Mesendoderm (in vitro differentiated cells): ENCODE measurements around the gene PLG.

Experiments
- DNase-seq: peaks from one replicate; pipeline ENCODE4 v3.0.0; 2013
- H2AK5ac ChIP-seq: 2 replicates; pipeline ENCODE4 v1.6.1; 2013; ENCODE audit warnings: low read length, inconsistent platforms
- H2BK120ac ChIP-seq: 2 replicates; pipeline ENCODE4 v1.6.1; 2013; ENCODE audit warnings: low read depth, mild to moderate bottlenecking, low read length, moderate library complexity, mixed read lengths
- H2BK15ac ChIP-seq: replicated peaks from 2 replicates; pipeline ENCODE4 v1.6.1; 2013; ENCODE audit warnings: low read depth, mild to moderate bottlenecking, moderate library complexity
- H2BK5ac ChIP-seq: 2 replicates; pipeline ENCODE4 v1.6.1; 2013; ENCODE audit warnings: low read length, inconsistent platforms
- H3K18ac ChIP-seq: 2 replicates; pipeline ENCODE4 v1.6.1; 2013; ENCODE audit warnings: mild to moderate bottlenecking, low read length, mixed read lengths
- H3K23ac ChIP-seq: one replicate; pipeline ENCODE4 v1.6.1; 2013; ENCODE audit warnings: low read length
- H3K27ac ChIP-seq: 2 replicates; pipeline ENCODE4 v1.5.1; 2013; ENCODE audit warnings: low read depth, mild to moderate bottlenecking, inconsistent platforms, low read length, moderate library complexity
- H3K27me3 ChIP-seq: 2 replicates; pipeline ENCODE4 v1.6.1; 2013; ENCODE audit warnings: low read length, control low read depth, mild to moderate bottlenecking, inconsistent platforms; ENCODE audit not compliant: insufficient read depth, poor library complexity
- H3K36me3 ChIP-seq: 2 replicates; pipeline ENCODE4 v1.6.1; 2013; ENCODE audit warnings: low read length, inconsistent platforms; ENCODE audit not compliant: control insufficient read depth, insufficient read depth
- H3K4ac ChIP-seq: one replicate; pipeline ENCODE4 v1.6.1; 2013; ENCODE audit warnings: low read depth, mild to moderate bottlenecking, low read length, moderate library complexity
- H3K4me1 ChIP-seq: 2 replicates; pipeline ENCODE4 v1.6.1; 2013; ENCODE audit warnings: low read depth, low read length, inconsistent platforms; ENCODE audit not compliant: control insufficient read depth
- H3K4me2 ChIP-seq: 2 replicates; pipeline ENCODE4 v1.6.1; 2013; ENCODE audit warnings: low read length
- H3K4me3 ChIP-seq: 2 replicates; pipeline ENCODE4 v1.5.1; 2013; ENCODE audit warnings: mild to moderate bottlenecking, low read length
- H3K56ac ChIP-seq: one replicate; pipeline ENCODE4 v1.6.1; 2013; ENCODE audit warnings: low read length
- H3K79me1 ChIP-seq: 2 replicates; pipeline ENCODE4 v1.6.1; 2013; ENCODE audit warnings: low read length, inconsistent platforms
- H3K79me2 ChIP-seq: 2 replicates; pipeline ENCODE4 v1.6.1; 2013; ENCODE audit warnings: mild to moderate bottlenecking, low read length; ENCODE audit not compliant: control insufficient read depth, insufficient read depth
- H3K9ac ChIP-seq: 2 replicates; pipeline ENCODE4 v1.6.1; 2013; ENCODE audit warnings: low read length, inconsistent platforms
- H4K5ac ChIP-seq: one replicate; pipeline ENCODE4 v1.6.1; 2013; ENCODE audit warnings: low read length
- H4K8ac ChIP-seq: one replicate; pipeline ENCODE4 v1.6.1; 2013; ENCODE audit warnings: low read depth, mild to moderate bottlenecking, control low read depth, low read length, moderate library complexity
- WGBS: extraction: QIAGEN DNeasy Blood & Tissue Kit; methylation state at CpG from one replicate; pipeline ENCODE4 v1.1.7; 2013; ENCODE audit warnings: low lambda C conversion rate, missing lambda C conversion rate; ENCODE audit not compliant: insufficient coverage; ENCODE audit errors: extremely low coverage; 5-methylcytosine and 5-hydroxymethylcytosine counted together

Gene PLG

GRCh38 chr6:160766989-160767646 is 65.1 kb downstream of the PLG start:
- Histone ChIP-seq H2BK120ac (no peak overlapping the region), H3K4ac (peak overlapping the region; percentile 87), H3K4me3 (peak overlapping the region; percentile 7), H2BK5ac (no peak overlapping the region), H3K4me1 (peaks cover 3% of the 10 kb centered on the region), H3K27me3 (no peaks in the 10 kb centered on the region), H2BK15ac (no peak overlapping the region), H3K27ac (no peak overlapping the region), H4K5ac (no peak overlapping the region), H3K23ac (no peak overlapping the region), H3K79me1 (no peaks in the 10 kb centered on the region), H3K36me3 (no peaks in the 10 kb centered on the region), H3K79me2 (no peaks in the 10 kb centered on the region), H3K56ac (peak overlapping the region; percentile 63), H2AK5ac (no peak overlapping the region), H3K18ac (peak overlapping the region; percentile 21), H4K8ac (no peak overlapping the region), H3K4me2 (peak overlapping the region; percentile 1), H3K9ac (peak overlapping the region; percentile 62)
- WGBS: no CpG with 5 or more reads among the region's 55 CpGs
- DNase-seq: peak; percentile 85

- H3K27me3 ChIP-seq: no peaks in the 10 kb centered on the region
- H2BK15ac ChIP-seq: no peak overlapping the region
- no peaks in the 10 kb centered on the region for H3K79me2 ChIP-seq
- H3K36me3 ChIP-seq: no peaks in the 10 kb centered on the region
- no peak overlapping the region for H3K9ac ChIP-seq
- H2BK5ac ChIP-seq: no peak overlapping the region
- H3K18ac ChIP-seq: no peak overlapping the region
- H3K79me1 ChIP-seq: no peaks in the 10 kb centered on the region
- H3K4me1 ChIP-seq: peaks cover 3% of the 10 kb centered on the region
- H3K4me3 ChIP-seq: no peak overlapping the region
- H4K8ac ChIP-seq: no peak overlapping the region
- no CpG with 5 or more reads among the region's 5 CpGs for WGBS
- H3K4ac ChIP-seq: no peak overlapping the region
- H3K56ac ChIP-seq: no peak overlapping the region
- H3K4me2 ChIP-seq: no peak overlapping the region
- H3K27ac ChIP-seq: no peak overlapping the region
- H3K23ac ChIP-seq: no peak overlapping the region
- DNase-seq: no peak
- H2AK5ac ChIP-seq: no peak overlapping the region
- no peak overlapping the region for H2BK120ac ChIP-seq
- no peak overlapping the region for H4K5ac ChIP-seq
Measured at GRCh38 chr6:160767647-160768019, 65.6 kb downstream of the PLG start.

GRCh38 chr6:160768101-160768500 is 66.1 kb downstream of the PLG start:
- H2BK120ac ChIP-seq: no peak overlapping the region
- H3K56ac ChIP-seq: peak overlapping the region; percentile 28
- H3K4ac ChIP-seq: no peak overlapping the region
- H3K79me1 ChIP-seq: no peaks in the 10 kb centered on the region
- H2BK15ac ChIP-seq: no peak overlapping the region
- H3K23ac ChIP-seq: no peak overlapping the region
- no peak overlapping the region for H4K8ac ChIP-seq
- no CpG with 5 or more reads among the region's 8 CpGs for WGBS
- H3K4me3 ChIP-seq: no peak overlapping the region
- H3K79me2 ChIP-seq: no peaks in the 10 kb centered on the region
- H4K5ac ChIP-seq: no peak overlapping the region
- H3K18ac ChIP-seq: no peak overlapping the region
- H3K4me2 ChIP-seq: no peak overlapping the region
- H3K36me3 ChIP-seq: no peaks in the 10 kb centered on the region
- peaks cover 3% of the 10 kb centered on the region for H3K4me1 ChIP-seq
- no peak overlapping the region for H2AK5ac ChIP-seq
- H3K27me3 ChIP-seq: no peaks in the 10 kb centered on the region
- H3K27ac ChIP-seq: no peak overlapping the region
- no peak for DNase-seq
- H2BK5ac ChIP-seq: no peak overlapping the region
- no peak overlapping the region for H3K9ac ChIP-seq

GRCh38 chr6:160774399-160774798 is 72.4 kb downstream of the PLG start:
- H3K36me3 ChIP-seq: no peaks in the 10 kb centered on the region
- no peak overlapping the region for H2BK15ac ChIP-seq
- H3K56ac ChIP-seq: no peak overlapping the region
- no peak overlapping the region for H4K8ac ChIP-seq
- no peak overlapping the region for H2BK120ac ChIP-seq
- H4K5ac ChIP-seq: no peak overlapping the region
- H3K4me2 ChIP-seq: no peak overlapping the region
- H3K27me3 ChIP-seq: no peaks in the 10 kb centered on the region
- no peaks in the 10 kb centered on the region for H3K4me1 ChIP-seq
- no peak overlapping the region for H3K18ac ChIP-seq
- H3K4me3 ChIP-seq: no peak overlapping the region
- DNase-seq: no peak
- H3K4ac ChIP-seq: no peak overlapping the region
- WGBS: no CpG with 5 or more reads among the region's 4 CpGs
- no peak overlapping the region for H2BK5ac ChIP-seq
- H3K27ac ChIP-seq: no peak overlapping the region
- H3K79me2 ChIP-seq: no peaks in the 10 kb centered on the region
- H3K9ac ChIP-seq: no peak overlapping the region
- H3K79me1 ChIP-seq: no peaks in the 10 kb centered on the region
- no peak overlapping the region for H3K23ac ChIP-seq
- H2AK5ac ChIP-seq: no peak overlapping the region

- H3K27me3 ChIP-seq: no peaks in the 10 kb centered on the region
- no peaks in the 10 kb centered on the region for H3K79me1 ChIP-seq
- H3K23ac ChIP-seq: no peak overlapping the region
- H3K4ac ChIP-seq: no peak overlapping the region
- H3K27ac ChIP-seq: no peak overlapping the region
- no CpG with 5 or more reads among the region's 6 CpGs for WGBS
- no peak overlapping the region for H2AK5ac ChIP-seq
- H2BK15ac ChIP-seq: no peak overlapping the region
- no peak overlapping the region for H3K4me2 ChIP-seq
- no peak overlapping the region for H3K56ac ChIP-seq
- no peak for DNase-seq
- no peak overlapping the region for H4K8ac ChIP-seq
- no peaks in the 10 kb centered on the region for H3K4me1 ChIP-seq
- no peaks in the 10 kb centered on the region for H3K36me3 ChIP-seq
- H3K4me3 ChIP-seq: no peak overlapping the region
- no peak overlapping the region for H2BK120ac ChIP-seq
- H2BK5ac ChIP-seq: no peak overlapping the region
- no peak overlapping the region for H4K5ac ChIP-seq
- no peaks in the 10 kb centered on the region for H3K79me2 ChIP-seq
- H3K18ac ChIP-seq: no peak overlapping the region
- H3K9ac ChIP-seq: no peak overlapping the region
Measured at GRCh38 chr6:160775792-160776580, 73.9 kb downstream of the PLG start.
